Measurements from ENCODE around the gene MIS18A.
"Not testable (repeated sequence)": the region's sequence is repeated elsewhere in the genome, so short reads cannot be mapped to it uniquely, and the experiment has no call there.

GRCh38 chr21:32258786-32259048 is 20.1 kb downstream of the MIS18A start:
- not testable (repeated sequence) for TF ChIP-seq CTCF (conservative IDR thresholded peaks at IDR 0.05 in 1 of 2, IDR thresholded peaks at IDR 0.05 in 1 of 2; ENCODE audit: low read depth in 1 of 2, low read length in 2 of 2); EZH2 (IDR thresholded peaks at IDR 0.05; ENCODE audit: low read length, missing control alignments)

Measured in fibroblast of lung (primary cell).